GM23338 (cell line): ENCODE measurements around the gene TECTA. TPM values are rescaled to one million over a fixed set of nuclear protein-coding genes. Genes with fewer than 3 reads are reported as not detected.

ENCODE experiments used
- ATAC-seq: fragments of 200-7000 bp; cut with Tn5 transposase; 3 replicates; pipeline ENCODE4 v1.9.1; 2020
- DNase-seq: peaks from one replicate; pipeline ENCODE4 v3.0.0-alpha.2; 2015; ENCODE audit warnings: low spot score
- H2AFZ ChIP-seq: fragments of 200-600 bp; sonication (generic); 2 replicates; pipeline ENCODE4 v1.8.0; 2016; ENCODE audit warnings: antibody characterized with exemption, mild to moderate bottlenecking, moderate library complexity
- H3F3A ChIP-seq: fragments of 200-600 bp; sonication (generic); replicated peaks from 2 replicates; pipeline ENCODE4 v1.8.0; 2017; ENCODE audit warnings: antibody characterized with exemption, mixed run types, low read depth
- H3K27ac ChIP-seq: fragments of 200-600 bp; sonication (generic); 2 replicates; pipeline ENCODE4 v1.6.1; 2016; ENCODE audit warnings: low read depth
- H3K27me3 ChIP-seq: fragments of 200-600 bp; sonication (generic); 2 replicates; pipeline ENCODE4 v1.8.0; 2016; ENCODE audit warnings: mild to moderate bottlenecking, mixed run types, moderate library complexity; ENCODE audit not compliant: insufficient read depth
- H3K36me3 ChIP-seq: fragments of 200-600 bp; sonication (generic); 2 replicates; pipeline ENCODE4 v1.8.0; 2016; ENCODE audit warnings: mild to moderate bottlenecking; ENCODE audit not compliant: insufficient read depth
- H3K4me1 ChIP-seq: fragments of 200-600 bp; sonication (generic); 2 replicates; pipeline ENCODE4 v1.8.0; 2016; ENCODE audit warnings: mild to moderate bottlenecking, moderate library complexity; ENCODE audit not compliant: insufficient read depth
- H3K4me2 ChIP-seq: fragments of 200-600 bp; sonication (generic); 2 replicates; pipeline ENCODE4 v1.7.1; 2017; ENCODE audit warnings: mixed run types
- H3K4me3 ChIP-seq: fragments of 200-600 bp; sonication (generic); 2 replicates; pipeline ENCODE4 v1.6.1; 2016; ENCODE audit warnings: mixed run types
- H3K79me2 ChIP-seq: fragments of 200-600 bp; sonication (generic); replicated peaks from 2 replicates; pipeline ENCODE4 v1.8.0; 2017; ENCODE audit warnings: mild to moderate bottlenecking; ENCODE audit not compliant: insufficient read depth
- H3K9me2 ChIP-seq: fragments of 200-600 bp; sonication (generic); 2 replicates; pipeline ENCODE4 v1.8.0; 2017; ENCODE audit not compliant: insufficient read depth
- H4K20me1 ChIP-seq: fragments of 200-600 bp; sonication (generic); replicated peaks from 2 replicates; pipeline ENCODE4 v1.8.0; 2017; ENCODE audit warnings: mild to moderate bottlenecking; ENCODE audit not compliant: insufficient read depth
- H3K27ac Mint-ChIP-seq: 2 replicates; pipeline ENCODE4 v1.8.0; 2020; ENCODE audit warnings: inconsistent platforms, mild to moderate bottlenecking, moderate library complexity, mixed read lengths
- H3K27me3 Mint-ChIP-seq: 3 replicates; pipeline ENCODE4 v1.8.0; 2022; ENCODE audit warnings: low read depth, mild to moderate bottlenecking, moderate library complexity, mixed read lengths, inconsistent platforms; ENCODE audit not compliant: insufficient read depth, poor library complexity
- H3K36me3 Mint-ChIP-seq: 3 replicates; pipeline ENCODE4 v1.8.0; 2021; ENCODE audit warnings: low read depth, mild to moderate bottlenecking, inconsistent platforms, moderate library complexity, mixed read lengths
- H3K4me1 Mint-ChIP-seq: 3 replicates; pipeline ENCODE4 v1.8.0; 2020; ENCODE audit warnings: mild to moderate bottlenecking, inconsistent platforms, mixed read lengths
- H3K4me3 Mint-ChIP-seq: 3 replicates; pipeline ENCODE4 v1.8.0; 2021; ENCODE audit warnings: moderate library complexity, mild to moderate bottlenecking, inconsistent platforms, mixed read lengths
- H3K9me3 Mint-ChIP-seq: 3 replicates; pipeline ENCODE4 v1.8.0; 2020; ENCODE audit warnings: moderate library complexity, mild to moderate bottlenecking, inconsistent platforms, mixed read lengths
- CREB1 ChIP-seq: fragments of 250-450 bp; sonication (Bioruptor Pico); IDR thresholded peaks from 2 replicates; pipeline ENCODE4 v1.5.0; 2020; ENCODE audit warnings: low read depth, mild to moderate bottlenecking, moderate library complexity
- JUNB ChIP-seq: IDR thresholded peaks from one replicate; pipeline ENCODE4 v1.6.1; 2016; ENCODE audit warnings: antibody characterized with exemption; ENCODE audit not compliant: unreplicated experiment
- POLR2AphosphoS5 ChIP-seq: IDR thresholded peaks from 2 replicates; pipeline ENCODE4 v1.6.1; 2016; ENCODE audit warnings: antibody characterized with exemption, low read depth
- STAT1 ChIP-seq: IDR thresholded peaks from one replicate; pipeline ENCODE4 v1.6.1; 2016; ENCODE audit warnings: antibody characterized with exemption; ENCODE audit not compliant: unreplicated experiment
- polyA plus RNA-seq: library from polyadenylated mRNA; unstranded; fragments of >200 nt; fragmentation: Nextera tagmentation; extraction: Ambion mirVana; gene quantifications from 2 replicates; pipeline ENCODE4 v1.2.1, GENCODE V29; 2016
- total RNA-seq: library from RNA; depleted of rRNA; stranded (reverse); fragments of >200 nt; shearing (Covaris generic); gene quantifications from 2 replicates; pipeline ENCODE4 v1.2.3, GENCODE V29; 2014
- TF ChIP-seq, protein P1 (sequence below): fragments of 250-450 bp; sonication (Bioruptor Pico); IDR thresholded peaks from 2 replicates; pipeline ENCODE4 v1.5.0; 2020; ENCODE audit warnings: mild to moderate bottlenecking, moderate library complexity
- TF ChIP-seq, protein P2 (sequence below): IDR thresholded peaks from 2 replicates; pipeline ENCODE4 v1.6.1; 2016; ENCODE audit warnings: antibody characterized with exemption
- TF ChIP-seq, protein P3 (sequence below), 2 experiments: fragments of 200-600 bp in 1 of 2; sonication (generic) in 1 of 2; conservative IDR thresholded peaks; 2 replicates each; pipeline versions ENCODE4 v1.5.1 to v1.6.1; 2016 to 2017; ENCODE audit warnings: antibody characterized with exemption in 2 of 2, low read depth in 2 of 2, mild to moderate bottlenecking in 2 of 2, moderate library complexity in 1 of 2

The TECTA gene
- total and polyA plus RNA-seq, 2 experiments from 2014 or later: 0.34 to 0.69 TPM

DNA sequence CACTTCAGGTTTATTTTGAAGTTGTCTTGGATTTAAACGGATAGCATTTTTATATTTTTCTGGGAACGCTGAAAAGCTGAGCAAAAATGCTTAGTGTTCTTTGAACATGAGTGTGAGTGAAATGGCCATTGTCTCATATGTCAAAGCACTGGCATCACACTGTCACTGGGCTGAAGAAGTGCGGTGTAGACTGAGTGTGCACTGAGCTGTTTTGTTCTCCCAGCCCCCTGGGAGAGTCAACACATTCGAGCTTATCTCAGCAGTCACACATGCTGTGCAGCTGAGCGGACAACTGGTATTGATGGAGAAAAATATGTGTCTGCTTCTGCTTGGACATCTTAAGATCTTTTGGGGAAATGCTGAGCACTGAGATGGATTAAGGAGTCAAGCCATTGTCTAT lies 90.8 kb downstream of the TECTA start (continued):
- TF ChIP-seq, protein P1, sequence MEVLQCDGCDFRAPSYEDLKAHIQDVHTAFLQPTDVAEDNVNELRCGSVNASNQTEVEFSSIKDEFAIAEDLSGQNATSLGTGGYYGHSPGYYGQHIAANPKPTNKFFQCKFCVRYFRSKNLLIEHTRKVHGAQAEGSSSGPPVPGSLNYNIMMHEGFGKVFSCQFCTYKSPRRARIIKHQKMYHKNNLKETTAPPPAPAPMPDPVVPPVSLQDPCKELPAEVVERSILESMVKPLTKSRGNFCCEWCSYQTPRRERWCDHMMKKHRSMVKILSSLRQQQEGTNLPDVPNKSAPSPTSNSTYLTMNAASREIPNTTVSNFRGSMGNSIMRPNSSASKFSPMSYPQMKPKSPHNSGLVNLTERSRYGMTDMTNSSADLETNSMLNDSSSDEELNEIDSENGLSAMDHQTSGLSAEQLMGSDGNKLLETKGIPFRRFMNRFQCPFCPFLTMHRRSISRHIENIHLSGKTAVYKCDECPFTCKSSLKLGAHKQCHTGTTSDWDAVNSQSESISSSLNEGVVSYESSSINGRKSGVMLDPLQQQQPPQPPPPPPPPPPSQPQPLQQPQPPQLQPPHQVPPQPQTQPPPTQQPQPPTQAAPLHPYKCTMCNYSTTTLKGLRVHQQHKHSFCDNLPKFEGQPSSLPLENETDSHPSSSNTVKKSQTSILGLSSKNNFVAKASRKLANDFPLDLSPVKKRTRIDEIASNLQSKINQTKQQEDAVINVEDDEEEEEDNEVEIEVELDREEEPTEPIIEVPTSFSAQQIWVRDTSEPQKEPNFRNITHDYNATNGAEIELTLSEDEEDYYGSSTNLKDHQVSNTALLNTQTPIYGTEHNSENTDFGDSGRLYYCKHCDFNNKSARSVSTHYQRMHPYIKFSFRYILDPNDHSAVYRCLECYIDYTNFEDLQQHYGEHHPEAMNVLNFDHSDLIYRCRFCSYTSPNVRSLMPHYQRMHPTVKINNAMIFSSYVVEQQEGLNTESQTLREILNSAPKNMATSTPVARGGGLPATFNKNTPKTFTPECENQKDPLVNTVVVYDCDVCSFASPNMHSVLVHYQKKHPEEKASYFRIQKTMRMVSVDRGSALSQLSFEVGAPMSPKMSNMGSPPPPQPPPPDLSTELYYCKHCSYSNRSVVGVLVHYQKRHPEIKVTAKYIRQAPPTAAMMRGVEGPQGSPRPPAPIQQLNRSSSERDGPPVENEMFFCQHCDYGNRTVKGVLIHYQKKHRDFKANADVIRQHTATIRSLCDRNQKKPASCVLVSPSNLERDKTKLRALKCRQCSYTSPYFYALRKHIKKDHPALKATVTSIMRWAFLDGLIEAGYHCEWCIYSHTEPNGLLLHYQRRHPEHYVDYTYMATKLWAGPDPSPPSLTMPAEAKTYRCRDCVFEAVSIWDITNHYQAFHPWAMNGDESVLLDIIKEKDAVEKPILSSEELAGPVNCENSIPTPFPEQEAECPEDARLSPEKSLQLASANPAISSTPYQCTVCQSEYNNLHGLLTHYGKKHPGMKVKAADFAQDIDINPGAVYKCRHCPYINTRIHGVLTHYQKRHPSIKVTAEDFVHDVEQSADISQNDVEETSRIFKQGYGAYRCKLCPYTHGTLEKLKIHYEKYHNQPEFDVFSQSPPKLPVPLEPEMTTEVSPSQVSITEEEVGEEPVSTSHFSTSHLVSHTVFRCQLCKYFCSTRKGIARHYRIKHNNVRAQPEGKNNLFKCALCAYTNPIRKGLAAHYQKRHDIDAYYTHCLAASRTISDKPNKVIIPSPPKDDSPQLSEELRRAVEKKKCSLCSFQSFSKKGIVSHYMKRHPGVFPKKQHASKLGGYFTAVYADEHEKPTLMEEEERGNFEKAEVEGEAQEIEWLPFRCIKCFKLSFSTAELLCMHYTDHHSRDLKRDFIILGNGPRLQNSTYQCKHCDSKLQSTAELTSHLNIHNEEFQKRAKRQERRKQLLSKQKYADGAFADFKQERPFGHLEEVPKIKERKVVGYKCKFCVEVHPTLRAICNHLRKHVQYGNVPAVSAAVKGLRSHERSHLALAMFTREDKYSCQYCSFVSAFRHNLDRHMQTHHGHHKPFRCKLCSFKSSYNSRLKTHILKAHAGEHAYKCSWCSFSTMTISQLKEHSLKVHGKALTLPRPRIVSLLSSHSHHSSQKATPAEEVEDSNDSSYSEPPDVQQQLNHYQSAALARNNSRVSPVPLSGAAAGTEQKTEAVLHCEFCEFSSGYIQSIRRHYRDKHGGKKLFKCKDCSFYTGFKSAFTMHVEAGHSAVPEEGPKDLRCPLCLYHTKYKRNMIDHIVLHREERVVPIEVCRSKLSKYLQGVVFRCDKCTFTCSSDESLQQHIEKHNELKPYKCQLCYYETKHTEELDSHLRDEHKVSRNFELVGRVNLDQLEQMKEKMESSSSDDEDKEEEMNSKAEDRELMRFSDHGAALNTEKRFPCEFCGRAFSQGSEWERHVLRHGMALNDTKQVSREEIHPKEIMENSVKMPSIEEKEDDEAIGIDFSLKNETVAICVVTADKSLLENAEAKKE (CRISPR knock-in tag): no peak
- TF ChIP-seq JUNB (no peak), POLR2AphosphoS5 (no peak), CREB1 (no peak)

DNA sequence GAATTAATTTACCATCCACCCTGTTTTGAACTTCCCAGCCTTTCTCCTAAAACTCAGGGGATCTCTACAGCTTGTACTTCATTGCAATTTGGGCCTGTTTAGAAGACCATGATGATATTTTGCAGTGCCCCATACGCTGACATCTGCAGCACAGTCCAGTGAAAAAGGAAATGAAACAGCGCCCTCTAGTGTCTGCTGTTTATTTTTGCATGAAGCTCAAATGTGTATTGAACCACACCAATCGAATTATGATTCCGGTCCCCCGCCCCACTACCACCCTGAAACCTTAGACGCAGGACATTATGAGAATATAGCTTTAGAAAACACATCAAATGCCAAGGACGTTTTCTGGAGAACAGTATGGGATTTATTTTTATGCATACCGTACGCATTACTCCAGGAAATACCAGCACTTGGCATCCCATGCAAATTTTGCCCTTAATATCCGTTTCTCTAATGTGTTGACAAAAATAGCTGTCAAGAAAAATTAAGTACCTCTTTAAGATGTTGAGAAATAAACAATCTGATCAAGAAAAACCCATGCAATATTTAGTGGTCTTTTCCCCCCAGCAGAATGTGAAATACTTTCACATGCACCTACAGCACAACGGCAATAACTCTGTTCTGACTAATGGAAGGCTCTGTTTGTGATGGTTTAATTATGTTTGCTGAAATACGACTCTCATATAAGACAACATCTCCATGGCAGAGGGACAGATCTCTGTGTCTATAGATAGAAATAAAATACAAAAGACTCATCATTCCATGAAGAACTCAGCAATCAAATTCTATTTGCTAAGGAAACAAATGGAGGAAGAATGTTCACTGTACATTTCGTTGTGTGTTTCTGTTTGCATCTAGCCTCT lies 93.9 kb downstream of the TECTA start:
- DNase-seq (peak; percentile 83), ATAC-seq (peak; percentile 93)
- Mint-ChIP-seq H3K27me3 (no peaks in the 10 kb centered on the region), H3K36me3 (peaks cover 9% of the 10 kb centered on the region; the same call in 2 of the 3 replicates), H3K4me1 (peaks cover 42% of the 10 kb centered on the region), H3K4me3 (no peak overlapping the region), H3K27ac (peak overlapping the region; percentile 22; the same call in 1 of the 2 replicates), H3K9me3 (peaks cover 1% of the 10 kb centered on the region; the same call in 2 of the 3 replicates)
- peaks cover 33% of the 10 kb centered on the region for H3K4me1 ChIP-seq
- no peaks in the 10 kb centered on the region for H3K36me3 ChIP-seq
- no peaks in the 10 kb centered on the region for H4K20me1 ChIP-seq
- no peaks in the 10 kb centered on the region for H3K9me2 ChIP-seq
- H3F3A ChIP-seq: no peaks in the 10 kb centered on the region; the same call in 1 of the 2 replicates
- no peaks in the 10 kb centered on the region for H3K79me2 ChIP-seq
- no peaks in the 10 kb centered on the region for H3K27me3 ChIP-seq
- H3K4me3 ChIP-seq: no peak overlapping the region
- H3K27ac ChIP-seq: no peak overlapping the region
- no peak overlapping the region for H2AFZ ChIP-seq
- TF ChIP-seq, protein P2, sequence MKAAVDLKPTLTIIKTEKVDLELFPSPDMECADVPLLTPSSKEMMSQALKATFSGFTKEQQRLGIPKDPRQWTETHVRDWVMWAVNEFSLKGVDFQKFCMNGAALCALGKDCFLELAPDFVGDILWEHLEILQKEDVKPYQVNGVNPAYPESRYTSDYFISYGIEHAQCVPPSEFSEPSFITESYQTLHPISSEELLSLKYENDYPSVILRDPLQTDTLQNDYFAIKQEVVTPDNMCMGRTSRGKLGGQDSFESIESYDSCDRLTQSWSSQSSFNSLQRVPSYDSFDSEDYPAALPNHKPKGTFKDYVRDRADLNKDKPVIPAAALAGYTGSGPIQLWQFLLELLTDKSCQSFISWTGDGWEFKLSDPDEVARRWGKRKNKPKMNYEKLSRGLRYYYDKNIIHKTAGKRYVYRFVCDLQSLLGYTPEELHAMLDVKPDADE: no peak
- TF ChIP-seq, protein P3, sequence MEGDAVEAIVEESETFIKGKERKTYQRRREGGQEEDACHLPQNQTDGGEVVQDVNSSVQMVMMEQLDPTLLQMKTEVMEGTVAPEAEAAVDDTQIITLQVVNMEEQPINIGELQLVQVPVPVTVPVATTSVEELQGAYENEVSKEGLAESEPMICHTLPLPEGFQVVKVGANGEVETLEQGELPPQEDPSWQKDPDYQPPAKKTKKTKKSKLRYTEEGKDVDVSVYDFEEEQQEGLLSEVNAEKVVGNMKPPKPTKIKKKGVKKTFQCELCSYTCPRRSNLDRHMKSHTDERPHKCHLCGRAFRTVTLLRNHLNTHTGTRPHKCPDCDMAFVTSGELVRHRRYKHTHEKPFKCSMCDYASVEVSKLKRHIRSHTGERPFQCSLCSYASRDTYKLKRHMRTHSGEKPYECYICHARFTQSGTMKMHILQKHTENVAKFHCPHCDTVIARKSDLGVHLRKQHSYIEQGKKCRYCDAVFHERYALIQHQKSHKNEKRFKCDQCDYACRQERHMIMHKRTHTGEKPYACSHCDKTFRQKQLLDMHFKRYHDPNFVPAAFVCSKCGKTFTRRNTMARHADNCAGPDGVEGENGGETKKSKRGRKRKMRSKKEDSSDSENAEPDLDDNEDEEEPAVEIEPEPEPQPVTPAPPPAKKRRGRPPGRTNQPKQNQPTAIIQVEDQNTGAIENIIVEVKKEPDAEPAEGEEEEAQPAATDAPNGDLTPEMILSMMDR (conservative IDR thresholded peaks at IDR 0.05; ENCODE audit: low read depth in 2 of 2): peak; percentile 92 to 94
- TF ChIP-seq JUNB (no peak), STAT1 (no peak)
- no peak overlapping the region for H3K4me2 ChIP-seq
